ENCODE results near the gene ARPC5.
"Not testable (repeated sequence)": the region's sequence is repeated elsewhere in the genome, so short reads cannot be mapped to it uniquely, and the experiment has no call there.

ARPC5 gene

GRCh38 chr1:183628537-183628936, 7.0 kb downstream of the ARPC5 start:
- Histone ChIP-seq H3K79me2 (no peaks in the 10 kb centered on the region), H3K9me3 (ENCODE audit: control insufficient read depth, low read length) (no peaks in the 10 kb centered on the region), H3K27me3 (ENCODE audit: control insufficient read depth, insufficient read depth, low read length) (no peaks in the 10 kb centered on the region), H3K9ac (no peak overlapping the region), H2AFZ (no peak overlapping the region), H3K4me3 (ENCODE audit: low read depth, low read length) (no peak overlapping the region), H3K27ac (no peak overlapping the region), H3K36me3 (ENCODE audit: control insufficient read depth, insufficient read depth, low read length) (no peaks in the 10 kb centered on the region), H3K4me2 (ENCODE audit: low read length) (no peak overlapping the region), H3K4me1 (peaks cover 6% of the 10 kb centered on the region)
- TF ChIP-seq CTCF (IDR thresholded peaks at IDR 0.05) = no peak

- not testable (repeated sequence) for H3K36me3 ChIP-seq (ENCODE audit: control insufficient read depth, insufficient read depth, low read length); H3K9me3 ChIP-seq (ENCODE audit: control insufficient read depth, low read length); H3K79me2 ChIP-seq; H2AFZ ChIP-seq; H3K4me3 ChIP-seq (ENCODE audit: low read depth, low read length); H3K27me3 ChIP-seq (ENCODE audit: control insufficient read depth, insufficient read depth, low read length); H3K4me1 ChIP-seq; H3K9ac ChIP-seq
- H3K4me2 ChIP-seq (ENCODE audit: low read length) = peak overlapping the region; percentile 32
- peak overlapping the region; percentile 42 for H3K27ac ChIP-seq
Observed at GRCh38 chr1:183626236-183626635, 9.3 kb downstream of the ARPC5 start.

GRCh38 chr1:183622884-183623785, 12.4 kb downstream of the ARPC5 start:
- no peak overlapping the region for H3K27ac ChIP-seq

GRCh38 chr1:183622013-183622412, 13.6 kb downstream of the ARPC5 start:
- Histone ChIP-seq H3K9ac (no peak overlapping the region), H3K4me1 (peaks cover 6% of the 10 kb centered on the region), H3K9me3 (ENCODE audit: control insufficient read depth, low read length) (no peaks in the 10 kb centered on the region), H3K4me3 (ENCODE audit: low read depth, low read length) (no peak overlapping the region), H3K4me2 (ENCODE audit: low read length) (no peak overlapping the region), H3K27me3 (ENCODE audit: control insufficient read depth, insufficient read depth, low read length) (no peaks in the 10 kb centered on the region), H3K36me3 (ENCODE audit: control insufficient read depth, insufficient read depth, low read length) (no peaks in the 10 kb centered on the region), H3K79me2 (no peaks in the 10 kb centered on the region), H3K27ac (no peak overlapping the region), H2AFZ (no peak overlapping the region)
- TF ChIP-seq CTCF (IDR thresholded peaks at IDR 0.05) = no peak

More at GRCh38 chr1:183622884-183623785, 12.4 kb downstream of the ARPC5 start:
- Histone ChIP-seq H3K36me3 (ENCODE audit: control insufficient read depth, insufficient read depth, low read length) (no peaks in the 10 kb centered on the region), H3K79me2 (no peaks in the 10 kb centered on the region), H3K4me1 (peaks cover 6% of the 10 kb centered on the region), H3K4me3 (ENCODE audit: low read depth, low read length) (no peak overlapping the region), H3K9ac (no peak overlapping the region), H3K9me3 (ENCODE audit: control insufficient read depth, low read length) (no peaks in the 10 kb centered on the region), H3K27me3 (ENCODE audit: control insufficient read depth, insufficient read depth, low read length) (no peaks in the 10 kb centered on the region), H3K4me2 (ENCODE audit: low read length) (no peak overlapping the region), H2AFZ (no peak overlapping the region)
- peak; percentile 45 for TF ChIP-seq CTCF (IDR thresholded peaks at IDR 0.05)

- TF ChIP-seq CTCF (IDR thresholded peaks at IDR 0.05) = no peak
- H2AFZ ChIP-seq = no peak overlapping the region
- no peaks in the 10 kb centered on the region for H3K36me3 ChIP-seq (ENCODE audit: control insufficient read depth, insufficient read depth, low read length)
- no peaks in the 10 kb centered on the region for H3K27me3 ChIP-seq (ENCODE audit: control insufficient read depth, insufficient read depth, low read length)
- no peak overlapping the region for H3K9ac ChIP-seq
- H3K4me2 ChIP-seq (ENCODE audit: low read length) = no peak overlapping the region
- H3K79me2 ChIP-seq = no peaks in the 10 kb centered on the region
- no peaks in the 10 kb centered on the region for H3K4me1 ChIP-seq
- H3K27ac ChIP-seq = no peak overlapping the region
- H3K4me3 ChIP-seq (ENCODE audit: low read depth, low read length) = no peak overlapping the region
- no peaks in the 10 kb centered on the region for H3K9me3 ChIP-seq (ENCODE audit: control insufficient read depth, low read length)
Observed at GRCh38 chr1:183620311-183620710, 15.3 kb downstream of the ARPC5 start.

Data from parathyroid adenoma (tissue), 2 donors.